HPDE6-E6E7 (cell line): ENCODE data around the gene ANKRD39.
"Not testable (repeated sequence)": the region's sequence is repeated elsewhere in the genome, so short reads cannot be mapped to it uniquely, and the experiment has no call there.

Experiments used
- DNase-seq: peaks from one replicate; pipeline ENCODE4 v3.0.0; 2011; ENCODE audit warnings: missing footprints; ENCODE audit errors: extremely low spot score

Gene ANKRD39

GRCh38 chr2:96809216-96809882, 48.5 kb downstream of the ANKRD39 start:
- no peak for DNase-seq

- no peak for DNase-seq
Measured at GRCh38 chr2:96808176-96808837, 49.5 kb downstream of the ANKRD39 start.

- DNase-seq: no peak
Measured at GRCh38 chr2:96807127-96807471, 50.7 kb downstream of the ANKRD39 start.

GRCh38 chr2:96806468-96807126, 51.2 kb downstream of the ANKRD39 start:
- no peak for DNase-seq

- DNase-seq: not testable (repeated sequence)
Measured at GRCh38 chr2:96805946-96806345, 51.9 kb downstream of the ANKRD39 start.

- DNase-seq: no peak
Measured at GRCh38 chr2:96804986-96805385, 52.8 kb downstream of the ANKRD39 start.

- no peak for DNase-seq
Measured at GRCh38 chr2:96802721-96803120, 55.1 kb downstream of the ANKRD39 start.

GRCh38 chr2:96801786-96802595, 55.8 kb downstream of the ANKRD39 start:
- no peak for DNase-seq

- peak; percentile 72 for DNase-seq
Measured at GRCh38 chr2:96801005-96801785, 56.6 kb downstream of the ANKRD39 start.

GRCh38 chr2:96800061-96801004, 57.5 kb downstream of the ANKRD39 start:
- no peak for DNase-seq

GRCh38 chr2:96799623-96799935, 58.2 kb downstream of the ANKRD39 start:
- no peak for DNase-seq

- no peak for DNase-seq
Measured at GRCh38 chr2:96798733-96799622, 58.8 kb downstream of the ANKRD39 start.
